Naive thymus-derived CD4-positive, alpha-beta T cell (primary cell): ENCODE data around the gene VGLL4. TPM values are rescaled to one million over a fixed set of nuclear protein-coding genes. Genes with fewer than 3 reads are reported as not detected.

Source experiments
- ATAC-seq: fragments of 150-1000 bp; cut with Tn5 transposase; 2 replicates; pipeline ENCODE4 v1.10.0; 2021; ENCODE audit warnings: mild to moderate bottlenecking, moderate library complexity
- CTCF ChIA-PET: fragments of 350-600 bp; sonication (Branson Sonifier 250); formaldehyde crosslinking; loops from one replicate; lab custom pipeline; 2021; ENCODE audit warnings: antibody characterized with exemption; lab: Charles Lee
- POLR2A ChIA-PET: fragments of 350-600 bp; sonication (Branson Sonifier 250); formaldehyde crosslinking; loops from one replicate; lab custom pipeline; 2021; ENCODE audit warnings: antibody characterized with exemption, inconsistent platforms; lab: Charles Lee
- DNase-seq, 9 donors: peaks; one replicate each; pipeline versions ENCODE4 v3.0.0 to v3.0.0-alpha.2; 2020 to 2022; ENCODE audit warnings: mixed read lengths in 1 of 9
- H3K27ac ChIP-seq: one replicate; pipeline ENCODE4 v1.7.0; 2013; ENCODE audit warnings: mild to moderate bottlenecking, low read depth, low read length, moderate library complexity
- H3K27me3 ChIP-seq, 2 donors: one replicate each; pipeline ENCODE4 v1.7.0; 2013; ENCODE audit warnings: low read length in 2 of 2, mild to moderate bottlenecking in 2 of 2, moderate library complexity in 2 of 2; ENCODE audit not compliant: control insufficient read depth in 2 of 2, insufficient read depth in 2 of 2
- H3K36me3 ChIP-seq, 3 experiments: 1 replicate in 2 of 3; 2 replicates in 1 of 3; pipeline ENCODE4 v1.7.0; 2013; ENCODE audit warnings: low read length in 3 of 3, mild to moderate bottlenecking in 3 of 3, moderate library complexity in 1 of 3; ENCODE audit not compliant: insufficient read depth in 3 of 3, control insufficient read depth in 2 of 3
- H3K4me1 ChIP-seq, 2 donors: one replicate each; pipeline ENCODE4 v1.7.0; 2013; ENCODE audit warnings: low read length in 2 of 2, mild to moderate bottlenecking in 2 of 2, moderate library complexity in 1 of 2; ENCODE audit not compliant: control insufficient read depth in 2 of 2, insufficient read depth in 2 of 2
- H3K4me3 ChIP-seq: 2 replicates; pipeline ENCODE4 v1.7.0; 2013; ENCODE audit warnings: mild to moderate bottlenecking, low read length
- H3K9me3 ChIP-seq, 3 experiments: 1 replicate in 2 of 3; 2 replicates in 1 of 3; pipeline ENCODE4 v1.7.0; 2013; ENCODE audit warnings: low read length in 3 of 3; ENCODE audit not compliant: control insufficient read depth in 2 of 3
- H3K27ac Mint-ChIP-seq, 9 donors: one replicate each; pipeline ENCODE4 v1.8.0; 2020 to 2022; ENCODE audit warnings: mixed read lengths in 9 of 9, mild to moderate bottlenecking in 8 of 9, moderate library complexity in 5 of 9, inconsistent platforms in 2 of 9
- H3K27me3 Mint-ChIP-seq, 5 donors: one replicate each; pipeline ENCODE4 v1.8.0; 2021 to 2022; ENCODE audit warnings: mixed read lengths in 5 of 5, mild to moderate bottlenecking in 1 of 5
- H3K36me3 Mint-ChIP-seq, 5 donors: one replicate each; pipeline ENCODE4 v1.8.0; 2020 to 2022; ENCODE audit warnings: mixed read lengths in 5 of 5, mild to moderate bottlenecking in 3 of 5, inconsistent platforms in 1 of 5
- H3K4me1 Mint-ChIP-seq, 7 donors: one replicate each; pipeline ENCODE4 v1.8.0; 2020 to 2022; ENCODE audit warnings: mixed read lengths in 7 of 7, mild to moderate bottlenecking in 3 of 7, inconsistent platforms in 1 of 7
- H3K4me3 Mint-ChIP-seq, 10 donors: one replicate each; pipeline ENCODE4 v1.8.0; 2020 to 2022; ENCODE audit warnings: mild to moderate bottlenecking in 10 of 10, mixed read lengths in 10 of 10, moderate library complexity in 6 of 10, inconsistent platforms in 2 of 10
- H3K9me3 Mint-ChIP-seq, 11 donors: one replicate each; pipeline ENCODE4 v1.8.0; 2020 to 2022; ENCODE audit warnings: mixed read lengths in 11 of 11, mild to moderate bottlenecking in 4 of 11, inconsistent platforms in 1 of 11, moderate library complexity in 1 of 11
- intact Hi-C, 2 donors: fragments of 100-400 bp; cut with micrococcal nuclease; formaldehyde crosslinking; loops; one replicate each; pipeline ENCODE4 v1.15.1; 2023
- polyA plus RNA-seq, 2 donors: library from polyadenylated mRNA; unstranded; fragments of 300-500 nt; fragmentation: Illumina TruSeq; gene quantifications; one replicate each; pipeline ENCODE4 v1.2.3, GENCODE V29; 2021
- total RNA-seq, 6 experiments: library from RNA in 5 of 6; stranded (reverse) in 5 of 6; gene quantifications; 1 replicate in 5 of 6; 2 replicates in 1 of 6; pipeline ENCODE4 v1.2.3 and lab custom pipeline; 2021 to 2026

Gene VGLL4
- total and polyA plus RNA-seq, 7 experiments from 2014 or later, result 18.6 to 44.8 (median 23.8) TPM

DNA sequence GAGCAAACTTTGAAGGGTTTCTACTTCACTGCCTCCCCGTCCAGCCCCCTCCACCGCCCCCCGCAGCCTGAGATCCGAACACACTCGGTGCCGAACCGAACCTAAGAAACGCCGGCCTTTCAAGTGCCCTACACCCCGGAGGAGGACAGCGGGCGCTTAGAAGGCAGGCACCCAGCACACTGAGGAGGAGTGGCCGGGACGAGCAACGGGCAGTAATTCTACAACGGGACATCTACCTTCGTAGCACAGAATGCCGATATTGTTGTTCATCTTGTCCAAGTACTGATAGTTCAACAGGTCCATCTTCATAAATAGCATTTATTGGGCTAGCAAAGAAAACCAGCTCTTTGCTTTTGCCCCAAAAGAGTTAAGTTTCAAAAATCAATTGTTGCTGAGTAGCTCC lies 513 bp downstream of the VGLL4 start:
- intact Hi-C loops, result loop anchor here (1.0 to 5.0 kb wide), 8 partner anchors 61 to 1019 kb away; partner anchors contain the start of genes ATG7 (in 2 of the 2), TSEN2 (in 2 of the 2), RAF1 (in 1 of the 2) and TAMM41 (in 1 of the 2)
- no peaks in the 10 kb centered on the region for H3K36me3 ChIP-seq
- Mint-ChIP-seq H3K36me3 (peaks cover 0 to 17% (median 5%) of the 10 kb centered on the region in 5 donors), H3K27ac (peak overlapping the region; percentile 94 to 100 (median 99)), H3K4me3 (peak overlapping the region; percentile 90 to 100 (median 98)), H3K4me1 (peaks cover 25 to 47% (median 41%) of the 10 kb centered on the region in 7 donors), H3K9me3 (no peaks in the 10 kb centered on the region), H3K27me3 (peaks cover 0 to 13% (median 0%) of the 10 kb centered on the region in 5 donors)
- peak; percentile 39 for ATAC-seq
- ChIA-PET POLR2A (interaction anchor here (0.6 to 1.5 kb wide), 14 partner anchors 8 to 1341 kb away, joined by 3 to 11 read pairs (median 4); partner anchors contain the start of genes ATG7 and TAMM41), CTCF (interaction anchor here (0.6 to 2.1 kb wide), 5 partner anchors 9 to 882 kb away, joined by 3 to 7 read pairs (median 4); no protein-coding TSS in a partner anchor)
- DNase-seq, result peak in 4 of 9 donors; percentile 4 to 37 (median 26)
- H3K27me3 ChIP-seq, result no peaks in the 10 kb centered on the region
- H3K9me3 ChIP-seq, result no peaks in the 10 kb centered on the region
- H3K27ac ChIP-seq, result peak overlapping the region; percentile 91
- peaks cover 12 to 28% of the 10 kb centered on the region in 2 donors for H3K4me1 ChIP-seq
- H3K4me3 ChIP-seq, result peak overlapping the region; percentile 98

DNA sequence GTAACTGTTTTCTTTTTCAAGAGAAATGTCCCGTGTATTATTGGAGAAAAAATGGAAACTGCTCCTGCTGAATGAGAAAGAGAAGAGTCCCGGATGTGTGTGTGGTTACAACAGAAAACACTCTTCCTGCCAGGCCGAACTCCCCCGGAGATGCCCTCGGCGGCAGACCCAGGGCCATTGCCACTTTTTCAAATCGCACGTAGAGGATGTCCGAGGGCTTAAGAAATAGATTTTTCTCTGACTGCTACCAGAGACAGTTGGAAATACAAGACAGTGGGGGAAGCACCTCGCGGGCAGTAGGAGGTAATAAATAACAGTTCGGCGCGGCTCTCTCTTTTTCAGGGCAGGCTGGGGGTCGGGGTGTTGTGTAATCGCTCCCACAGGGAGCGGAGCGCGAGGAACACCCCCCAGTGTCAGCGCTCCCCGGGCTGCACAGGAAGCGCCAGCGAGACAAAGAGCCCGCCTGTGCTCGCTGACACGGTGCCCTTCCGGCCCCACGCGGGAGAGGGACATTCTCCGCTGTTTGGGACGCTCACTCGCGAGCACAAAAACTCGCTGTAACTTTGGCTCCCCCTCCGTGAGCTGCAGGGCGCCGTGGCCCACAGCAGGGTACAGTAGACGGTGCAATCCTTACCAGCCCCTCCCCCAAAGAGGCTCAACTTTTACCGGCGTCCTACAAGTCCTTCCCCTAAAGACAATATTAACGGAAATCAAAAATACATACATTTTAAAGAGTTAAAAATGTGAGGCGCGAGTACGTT lies 1.1 kb downstream of the VGLL4 start:
- DNase-seq, result peak; percentile 39 to 75 (median 69)
- ChIA-PET CTCF (interaction anchor here (0.6 to 2.1 kb wide), 3 partner anchors 29 to 264 kb away, joined by 3 to 7 read pairs (median 6); no protein-coding TSS in a partner anchor), POLR2A (interaction anchor here (0.7 to 1.5 kb wide), 6 partner anchors 9 to 335 kb away, joined by 3 to 11 read pairs (median 4); partner anchors contain the start of gene TAMM41)
- Histone ChIP-seq H3K27ac (peak overlapping the region; percentile 91), H3K9me3 (no peaks in the 10 kb centered on the region), H3K36me3 (no peaks in the 10 kb centered on the region), H3K27me3 (no peaks in the 10 kb centered on the region), H3K4me3 (peak overlapping the region; percentile 98), H3K4me1 (peaks cover 12 to 33% of the 10 kb centered on the region in 2 donors)
- intact Hi-C loops, result loop anchor here (1.0 to 5.0 kb wide), 12 partner anchors 8 to 1020 kb away; partner anchors contain the start of genes ATG7 (in 2 of the 2), TAMM41 (in 2 of the 2), TSEN2 (in 2 of the 2) and RAF1 (in 1 of the 2)
- Mint-ChIP-seq H3K4me3 (peak overlapping the region; percentile 90 to 100 (median 98)), H3K36me3 (peaks cover 0 to 19% (median 5%) of the 10 kb centered on the region in 5 donors), H3K27me3 (peaks cover 0 to 8% (median 0%) of the 10 kb centered on the region in 5 donors), H3K9me3 (no peaks in the 10 kb centered on the region), H3K27ac (peak overlapping the region; percentile 94 to 100 (median 99)), H3K4me1 (peaks cover 29 to 53% (median 47%) of the 10 kb centered on the region in 7 donors)
- ATAC-seq, result peak; percentile 72

DNA sequence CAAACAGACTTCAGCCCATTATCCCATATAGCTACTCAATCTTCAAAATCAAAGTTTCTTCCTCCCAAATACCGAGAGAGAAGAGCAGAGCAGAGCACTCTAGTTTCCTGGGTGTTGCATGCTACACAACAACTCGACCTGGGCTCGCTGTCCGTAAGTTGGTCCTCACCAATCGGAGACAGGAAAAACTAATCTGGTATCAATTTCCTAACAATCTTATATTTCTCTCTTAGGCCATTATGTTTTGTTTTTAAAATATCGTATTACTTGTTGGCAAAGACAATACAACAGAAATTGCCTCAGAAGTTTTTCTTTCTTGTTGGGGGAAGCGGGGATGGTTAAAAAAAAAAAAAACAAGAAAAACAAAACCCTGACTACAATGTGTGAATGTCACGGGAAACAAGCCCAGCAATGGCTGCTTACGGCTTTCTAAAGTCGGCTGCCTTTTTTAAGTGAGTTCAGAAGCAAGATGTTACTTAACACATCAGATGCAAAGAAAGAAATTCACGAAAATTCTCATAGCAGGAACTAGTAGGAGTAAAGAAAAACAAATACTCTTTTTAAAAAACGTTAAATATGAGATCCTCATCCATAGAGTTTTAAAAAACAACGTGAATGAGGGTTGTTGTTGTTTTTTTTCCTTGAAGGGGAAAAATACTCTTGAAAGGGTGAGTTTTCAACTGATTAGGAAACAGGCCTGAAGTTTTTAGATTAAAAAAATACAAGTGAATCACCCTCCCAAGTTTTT lies 1.9 kb downstream of the VGLL4 start:
- Histone ChIP-seq H3K27me3 (no peaks in the 10 kb centered on the region), H3K9me3 (no peaks in the 10 kb centered on the region), H3K4me3 (peak overlapping the region; percentile 98), H3K36me3 (no peaks in the 10 kb centered on the region), H3K4me1 (peaks cover 12 to 34% of the 10 kb centered on the region in 2 donors), H3K27ac (peak overlapping the region; percentile 91)
- intact Hi-C loops, result loop anchor here (1.0 to 5.0 kb wide), 11 partner anchors 8 to 1020 kb away; partner anchors contain the start of genes TSEN2 (in 2 of the 2), RAF1 (in 1 of the 2) and TAMM41 (in 1 of the 2)
- H3K4me1 Mint-ChIP-seq, result peaks cover 34 to 61% (median 55%) of the 10 kb centered on the region in 7 donors
- CTCF ChIA-PET, result no interaction called here
- H3K4me3 Mint-ChIP-seq, result peak overlapping the region; percentile 90 to 100 (median 98)
- peaks cover 0 to 22% (median 5%) of the 10 kb centered on the region in 5 donors for H3K36me3 Mint-ChIP-seq
- ATAC-seq (peak; percentile 28), DNase-seq (peak in 7 of 9 donors; percentile 41 to 62 (median 48))
- H3K27ac Mint-ChIP-seq, result peak overlapping the region; percentile 94 to 100 (median 99)
- POLR2A ChIA-PET, result interaction anchor here (0.7 to 8.4 kb wide), 4 partner anchors 9 to 1837 kb away, joined by 3 to 53 read pairs (median 4); no protein-coding TSS in a partner anchor
- H3K27me3 Mint-ChIP-seq, result peaks cover 0 to 3% (median 0%) of the 10 kb centered on the region in 5 donors
- H3K9me3 Mint-ChIP-seq, result no peaks in the 10 kb centered on the region

DNA sequence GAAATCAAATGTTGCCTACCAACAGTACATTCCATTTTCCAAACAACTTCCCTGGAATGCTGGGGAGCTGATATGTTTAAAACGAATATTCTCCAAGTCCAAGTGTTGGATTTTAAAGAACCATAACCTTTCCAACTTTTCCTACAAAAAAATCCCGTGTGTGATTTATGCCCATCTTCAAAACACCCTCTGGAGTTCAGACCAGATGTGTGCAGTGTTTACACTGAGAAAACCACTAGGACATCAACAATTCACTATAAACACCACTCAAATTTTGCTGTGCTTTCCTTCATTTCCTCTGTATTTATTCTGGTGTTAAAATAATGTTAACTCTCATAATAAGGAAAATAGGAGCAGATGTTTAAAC lies 2.4 kb downstream of the VGLL4 start:
- H3K36me3 ChIP-seq, result no peaks in the 10 kb centered on the region
- no peaks in the 10 kb centered on the region for H3K27me3 ChIP-seq
- Mint-ChIP-seq H3K4me1 (peaks cover 39 to 66% (median 60%) of the 10 kb centered on the region in 7 donors), H3K4me3 (peak overlapping the region; percentile 90 to 100 (median 98)), H3K27ac (peak overlapping the region; percentile 94 to 100 (median 99)), H3K36me3 (peaks cover 0 to 22% (median 5%) of the 10 kb centered on the region in 5 donors), H3K9me3 (no peaks in the 10 kb centered on the region), H3K27me3 (peaks cover 0 to 1% (median 0%) of the 10 kb centered on the region in 5 donors)
- no peaks in the 10 kb centered on the region for H3K9me3 ChIP-seq
- DNase-seq (no peak), ATAC-seq (no peak)
- intact Hi-C loops, result loop anchor here (5.0 kb wide), 4 partner anchors 74 to 1021 kb away; partner anchors contain the start of genes TSEN2 (in 2 of the 2) and RAF1 (in 1 of the 2)
- ChIA-PET POLR2A (interaction anchor here (0.7 to 8.4 kb wide), 4 partner anchors 8 to 1838 kb away, joined by 3 to 53 read pairs (median 4); no protein-coding TSS in a partner anchor), CTCF (interaction anchor here (0.6 kb wide), 1 partner anchor 12 kb away, joined by 3 read pairs; no protein-coding TSS in a partner anchor)
- H3K4me3 ChIP-seq, result peak overlapping the region; percentile 98
- peak overlapping the region; percentile 91 for H3K27ac ChIP-seq
- H3K4me1 ChIP-seq, result peaks cover 12 to 39% of the 10 kb centered on the region in 2 donors

DNA sequence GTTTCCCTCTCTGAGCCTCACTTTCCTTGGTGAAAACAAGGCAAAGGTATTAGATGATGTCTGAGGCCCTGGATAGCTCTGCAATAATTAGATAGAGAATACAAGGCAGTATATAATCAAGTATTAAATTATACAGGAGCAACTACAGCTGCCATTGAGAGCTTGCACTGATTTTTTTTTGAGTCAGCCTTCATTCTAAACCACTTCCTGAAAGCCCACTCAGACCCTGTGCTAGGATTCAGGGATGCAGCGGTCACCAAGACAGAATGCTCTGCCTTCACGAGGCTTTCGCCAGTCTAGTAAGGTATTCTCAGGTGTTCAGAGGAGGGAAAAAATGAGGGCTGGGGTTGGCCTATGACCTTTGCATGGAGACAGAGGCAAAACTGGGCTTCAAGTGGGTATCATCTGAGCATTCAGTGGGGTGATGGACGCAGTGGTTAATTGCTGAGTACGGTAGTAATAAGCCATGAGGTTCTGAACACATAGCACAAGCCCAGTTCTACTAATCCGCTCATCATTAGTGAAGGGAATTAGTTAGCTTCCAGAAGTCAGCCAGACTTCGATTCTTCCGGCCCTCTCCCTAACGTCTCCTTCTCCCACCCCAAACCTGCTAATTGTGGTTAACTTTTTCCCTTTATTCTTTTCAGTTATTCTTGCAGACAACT lies 3.6 kb downstream of the VGLL4 start:
- peaks cover 0 to 1% (median 0%) of the 10 kb centered on the region in 5 donors for H3K27me3 Mint-ChIP-seq
- ChIA-PET CTCF (interaction anchor here (0.6 to 1.2 kb wide), 4 partner anchors 11 to 1676 kb away, joined by 3 to 4 read pairs (median 3); no protein-coding TSS in a partner anchor), POLR2A (interaction anchor here (0.7 to 8.4 kb wide), 3 partner anchors 15 to 359 kb away, joined by 3 to 53 read pairs (median 4); no protein-coding TSS in a partner anchor)
- Histone ChIP-seq H3K9me3 (no peaks in the 10 kb centered on the region), H3K4me1 (peaks cover 12 to 50% of the 10 kb centered on the region in 2 donors), H3K36me3 (no peaks in the 10 kb centered on the region), H3K27me3 (no peaks in the 10 kb centered on the region), H3K4me3 (no peak overlapping the region), H3K27ac (peak overlapping the region; percentile 37)
- peaks cover 45 to 78% (median 72%) of the 10 kb centered on the region in 7 donors for H3K4me1 Mint-ChIP-seq
- peak overlapping the region; percentile 65 to 100 (median 92) for H3K4me3 Mint-ChIP-seq
- ATAC-seq (no peak), DNase-seq (no peak)
- peaks cover 0 to 25% (median 5%) of the 10 kb centered on the region in 5 donors for H3K36me3 Mint-ChIP-seq
- no peaks in the 10 kb centered on the region for H3K9me3 Mint-ChIP-seq
- intact Hi-C loops, result loop anchor here (5.0 kb wide), 4 partner anchors 73 to 1022 kb away; partner anchors contain the start of genes TSEN2 (in 2 of the 2) and RAF1 (in 1 of the 2)
- H3K27ac Mint-ChIP-seq, result peak overlapping the region; percentile 60 to 100 (median 88)
